Measurements from ENCODE around the gene PGGT1B. TPM values are rescaled to one million over a fixed set of nuclear protein-coding genes. Genes with fewer than 3 reads are reported as not detected.

Gene PGGT1B
- polyA plus RNA-seq, 3 donors, result 3.2 to 32.6 (median 11.6) TPM

DNA sequence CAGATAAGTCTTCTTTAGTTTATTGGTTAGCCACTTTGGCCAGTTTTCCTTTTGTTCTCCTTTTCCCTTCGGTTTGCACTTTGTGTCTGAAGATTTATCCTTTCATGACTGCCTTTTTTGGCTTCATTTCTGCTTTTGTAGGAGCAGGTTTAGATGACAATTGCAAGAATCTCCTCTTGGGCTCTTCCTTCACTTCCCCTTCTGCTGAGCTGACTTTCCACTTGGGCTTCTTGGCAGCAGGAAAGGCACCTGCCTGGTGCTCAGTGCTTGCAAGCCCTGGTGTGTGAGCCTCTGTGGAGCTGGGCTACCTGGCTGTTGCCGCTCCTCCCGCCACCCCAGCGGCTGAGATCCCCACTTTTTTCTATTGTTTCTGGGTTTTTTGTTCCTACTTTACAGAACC lies 26.4 kb upstream of the PGGT1B start:
- H3K4me3 ChIP-seq (replicated peaks in 1 of 3; ENCODE audit: low read depth in 2 of 3, low read length in 3 of 3), result no peak overlapping the region
- H3K4me1 ChIP-seq (ENCODE audit: control insufficient read depth in 1 of 2, insufficient read depth in 2 of 2, low read length in 2 of 2), result peaks cover 17 to 22% of the 10 kb centered on the region in 2 donors
- Mint-ChIP-seq H3K4me3 (peak overlapping the region in 1 of 2 donors; percentile 71), H3K27ac (peak overlapping the region in 5 of 7 donors; percentile 27 to 81 (median 72)), H3K27me3 (ENCODE audit: low read depth in 3 of 3) (peaks cover 0 to 1% (median 0%) of the 10 kb centered on the region in 3 donors), H3K4me1 (peaks cover 32% of the 10 kb centered on the region), H3K36me3 (peaks cover 11 to 12% of the 10 kb centered on the region in 2 donors), H3K9me3 (peaks cover 0 to 2% (median 0%) of the 10 kb centered on the region in 7 donors)
- intact Hi-C loops (cut with micrococcal nuclease), result no loop called here
- no peaks in the 10 kb centered on the region for H3K27me3 ChIP-seq (ENCODE audit: control insufficient read depth in 2 of 2, insufficient read depth in 2 of 2, low read length in 2 of 2)
- peak; percentile 21 to 37 (median 36) for DNase-seq
- no peak overlapping the region for H2AFZ ChIP-seq (ENCODE audit: insufficient read depth, low read depth, low read length, poor library complexity, severe bottlenecking)
- WGBS (ENCODE audit: insufficient coverage), result no CpG with 5 or more reads among the region's 4 CpGs
- peaks cover 36% of the 10 kb centered on the region for H4K20me1 ChIP-seq (ENCODE audit: insufficient read depth, low read length)
- H3K36me3 ChIP-seq (replicated peaks in 1 of 2; ENCODE audit: control insufficient read depth in 1 of 2, insufficient read depth in 2 of 2, low read length in 2 of 2), result no peaks in the 10 kb centered on the region
- peaks cover 54% of the 10 kb centered on the region for H3K79me2 ChIP-seq (ENCODE audit: insufficient read depth, low read length)
- TF ChIP-seq, protein P1, sequence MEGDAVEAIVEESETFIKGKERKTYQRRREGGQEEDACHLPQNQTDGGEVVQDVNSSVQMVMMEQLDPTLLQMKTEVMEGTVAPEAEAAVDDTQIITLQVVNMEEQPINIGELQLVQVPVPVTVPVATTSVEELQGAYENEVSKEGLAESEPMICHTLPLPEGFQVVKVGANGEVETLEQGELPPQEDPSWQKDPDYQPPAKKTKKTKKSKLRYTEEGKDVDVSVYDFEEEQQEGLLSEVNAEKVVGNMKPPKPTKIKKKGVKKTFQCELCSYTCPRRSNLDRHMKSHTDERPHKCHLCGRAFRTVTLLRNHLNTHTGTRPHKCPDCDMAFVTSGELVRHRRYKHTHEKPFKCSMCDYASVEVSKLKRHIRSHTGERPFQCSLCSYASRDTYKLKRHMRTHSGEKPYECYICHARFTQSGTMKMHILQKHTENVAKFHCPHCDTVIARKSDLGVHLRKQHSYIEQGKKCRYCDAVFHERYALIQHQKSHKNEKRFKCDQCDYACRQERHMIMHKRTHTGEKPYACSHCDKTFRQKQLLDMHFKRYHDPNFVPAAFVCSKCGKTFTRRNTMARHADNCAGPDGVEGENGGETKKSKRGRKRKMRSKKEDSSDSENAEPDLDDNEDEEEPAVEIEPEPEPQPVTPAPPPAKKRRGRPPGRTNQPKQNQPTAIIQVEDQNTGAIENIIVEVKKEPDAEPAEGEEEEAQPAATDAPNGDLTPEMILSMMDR (IDR thresholded peaks at IDR 0.05), result no peak
- no peaks in the 10 kb centered on the region for H3K9me3 ChIP-seq (replicated peaks in 1 of 2; ENCODE audit: control insufficient read depth in 1 of 2, insufficient read depth in 1 of 2, low read length in 2 of 2)
- H3K27ac ChIP-seq (ENCODE audit: low read depth in 1 of 2, low read length in 2 of 2), result peak overlapping the region; percentile 3 to 11
- no peak overlapping the region for H3K9ac ChIP-seq (ENCODE audit: insufficient read depth, low read length, poor library complexity, severe bottlenecking)
- peak overlapping the region; percentile 12 for H3K4me2 ChIP-seq (replicated peaks; ENCODE audit: extremely low read depth, low read length, poor library complexity, severe bottlenecking)

DNA sequence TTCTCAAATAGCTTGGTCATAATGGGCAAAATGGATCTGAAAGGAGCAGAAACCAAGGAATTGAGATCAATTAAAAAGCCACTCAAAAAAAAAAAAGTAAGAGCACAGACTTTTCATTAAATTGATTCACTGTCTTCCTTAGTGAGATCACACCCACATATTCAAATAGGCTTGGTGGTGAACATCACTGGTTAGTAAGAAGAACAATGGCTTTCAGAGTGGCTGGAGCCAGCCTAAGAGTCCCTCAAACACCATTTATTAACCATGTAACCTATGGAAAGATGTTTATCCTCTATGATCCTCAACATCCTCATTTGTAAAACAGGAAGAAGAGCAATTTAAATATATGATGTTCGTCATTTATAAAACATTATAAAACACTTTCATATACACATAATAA lies 21.3 kb upstream of the PGGT1B start:
- peaks cover 25% of the 10 kb centered on the region for H3K4me1 Mint-ChIP-seq
- Histone ChIP-seq H3K9ac (ENCODE audit: insufficient read depth, low read length, poor library complexity, severe bottlenecking) (no peak overlapping the region), H3K4me1 (ENCODE audit: control insufficient read depth in 1 of 2, insufficient read depth in 2 of 2, low read length in 2 of 2) (peaks cover 9 to 17% of the 10 kb centered on the region in 2 donors), H3K4me3 (replicated peaks in 1 of 3; ENCODE audit: low read depth in 2 of 3, low read length in 3 of 3) (no peak overlapping the region), H2AFZ (ENCODE audit: insufficient read depth, low read depth, low read length, poor library complexity, severe bottlenecking) (no peak overlapping the region), H3K9me3 (replicated peaks in 1 of 2; ENCODE audit: control insufficient read depth in 1 of 2, insufficient read depth in 1 of 2, low read length in 2 of 2) (no peaks in the 10 kb centered on the region), H3K79me2 (ENCODE audit: insufficient read depth, low read length) (peaks cover 27% of the 10 kb centered on the region), H3K36me3 (replicated peaks in 1 of 2; ENCODE audit: control insufficient read depth in 1 of 2, insufficient read depth in 2 of 2, low read length in 2 of 2) (no peaks in the 10 kb centered on the region), H4K20me1 (ENCODE audit: insufficient read depth, low read length) (peaks cover 9% of the 10 kb centered on the region), H3K4me2 (replicated peaks; ENCODE audit: extremely low read depth, low read length, poor library complexity, severe bottlenecking) (no peak overlapping the region), H3K27ac (ENCODE audit: low read depth in 1 of 2, low read length in 2 of 2) (no peak overlapping the region), H3K27me3 (ENCODE audit: control insufficient read depth in 2 of 2, insufficient read depth in 2 of 2, low read length in 2 of 2) (no peaks in the 10 kb centered on the region)
- peaks cover 13 to 18% of the 10 kb centered on the region in 2 donors for H3K36me3 Mint-ChIP-seq
- DNase-seq, result no peak
- H3K9me3 Mint-ChIP-seq, result no peaks in the 10 kb centered on the region
- H3K4me3 Mint-ChIP-seq, result no peak overlapping the region
- TF ChIP-seq, protein P1 (IDR thresholded peaks at IDR 0.05), result no peak
- H3K27ac Mint-ChIP-seq, result no peak overlapping the region
- intact Hi-C loops (cut with micrococcal nuclease), result no loop called here
- no CpG with 5 or more reads among the region's 1 CpG for WGBS (ENCODE audit: insufficient coverage)
- H3K27me3 Mint-ChIP-seq (ENCODE audit: low read depth in 3 of 3), result peaks cover 0 to 1% (median 0%) of the 10 kb centered on the region in 3 donors

Measured in CD14-positive monocyte (primary cell).